Mucosa of stomach (tissue), 1 donor: ENCODE data around the gene PLPPR1.

Source experiments
- H3K27me3 ChIP-seq: one replicate; pipeline ENCODE4 v1.7.0; 2013; ENCODE audit warnings: mild to moderate bottlenecking, low read length; ENCODE audit not compliant: control insufficient read depth, insufficient read depth
- H3K36me3 ChIP-seq: one replicate; pipeline ENCODE4 v1.7.0; 2013; ENCODE audit warnings: low read length; ENCODE audit not compliant: control insufficient read depth, insufficient read depth
- H3K4me1 ChIP-seq: one replicate; pipeline ENCODE4 v1.7.0; 2013; ENCODE audit warnings: mild to moderate bottlenecking, low read length; ENCODE audit not compliant: control insufficient read depth, insufficient read depth
- H3K4me3 ChIP-seq: one replicate; pipeline ENCODE4 v1.7.0; 2013; ENCODE audit warnings: low read length
- H3K9ac ChIP-seq: one replicate; pipeline ENCODE4 v1.7.0; 2013; ENCODE audit warnings: mild to moderate bottlenecking, low read length, moderate library complexity
- H3K9me3 ChIP-seq: one replicate; pipeline ENCODE4 v1.7.0; 2013; ENCODE audit warnings: mild to moderate bottlenecking, low read length, moderate library complexity; ENCODE audit not compliant: control insufficient read depth
- donor health status: Pancreatic carcinoma.

PLPPR1 gene

DNA sequence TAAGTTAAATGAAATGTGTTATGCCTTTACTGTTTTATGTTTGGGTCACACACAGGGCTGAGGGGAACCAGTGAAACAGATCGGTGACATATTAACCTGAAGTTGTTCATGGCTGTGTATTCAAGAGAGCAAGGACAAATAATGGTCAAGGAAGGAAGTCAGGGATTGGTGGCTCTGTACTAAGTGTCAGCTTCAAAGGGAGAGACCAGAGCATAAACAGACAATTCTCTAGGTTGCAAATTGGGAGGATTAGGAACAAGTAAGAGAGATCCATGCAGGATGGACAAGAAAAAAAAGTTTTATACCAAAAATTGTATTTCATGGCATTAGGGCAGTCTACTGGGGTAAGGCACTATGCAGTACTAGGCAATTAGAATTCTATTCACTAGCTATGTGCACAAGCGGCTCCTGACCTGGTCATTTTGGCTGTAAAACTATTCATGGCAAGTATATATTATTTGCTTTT is 156.3 kb downstream of the PLPPR1 start:
- Histone ChIP-seq H3K27me3 (no peaks in the 10 kb centered on the region), H3K4me3 (no peak overlapping the region), H3K4me1 (no peaks in the 10 kb centered on the region), H3K9me3 (no peaks in the 10 kb centered on the region), H3K9ac (no peak overlapping the region), H3K36me3 (no peaks in the 10 kb centered on the region)

DNA sequence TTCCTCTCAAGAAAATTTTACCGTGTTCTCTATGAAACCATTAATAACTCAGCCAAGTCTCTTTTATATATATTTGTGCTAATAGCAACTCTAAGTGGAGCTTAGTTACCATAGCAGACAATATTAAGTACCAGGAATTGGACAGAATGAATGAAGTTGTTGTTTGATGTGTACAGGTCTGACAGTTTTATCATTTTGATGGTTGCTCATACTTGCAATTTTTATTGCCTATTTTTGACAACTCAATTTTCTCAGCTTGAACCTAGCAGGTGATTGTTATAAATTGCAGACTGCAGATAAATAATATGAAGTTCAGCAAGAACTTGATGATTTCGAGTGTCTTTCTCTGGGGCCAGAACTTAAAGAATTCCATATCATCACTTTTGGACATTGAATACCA is 163.2 kb downstream of the PLPPR1 start:
- H3K4me1 ChIP-seq: no peaks in the 10 kb centered on the region

DNA sequence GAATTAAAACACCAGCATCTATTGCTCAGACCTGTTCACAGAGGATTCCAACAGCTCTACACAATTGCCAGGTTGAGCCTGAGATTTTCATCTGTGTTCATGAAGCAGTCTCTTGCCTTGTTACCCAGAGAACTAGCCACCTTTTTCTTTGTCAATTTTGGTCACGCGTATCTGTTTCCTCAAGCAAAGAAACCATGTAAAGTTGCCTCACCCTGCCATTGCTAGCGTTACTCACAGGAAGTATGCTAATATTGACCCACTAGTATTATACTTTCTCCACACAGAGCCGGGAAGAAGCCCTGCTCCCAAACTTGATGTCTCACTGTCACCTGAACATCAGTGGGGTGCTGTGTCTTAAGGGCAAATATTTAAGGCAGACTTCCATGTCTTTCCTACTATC is 168.5 kb downstream of the PLPPR1 start:
- Histone ChIP-seq H3K36me3 (no peaks in the 10 kb centered on the region), H3K4me3 (no peak overlapping the region), H3K9me3 (no peaks in the 10 kb centered on the region), H3K27me3 (no peaks in the 10 kb centered on the region), H3K9ac (no peak overlapping the region), H3K4me1 (no peaks in the 10 kb centered on the region)

More for the DNA sequence above, 163.2 kb downstream of the PLPPR1 start:
- H3K27me3 ChIP-seq: no peaks in the 10 kb centered on the region
- H3K9ac ChIP-seq: no peak overlapping the region
- H3K4me3 ChIP-seq: no peak overlapping the region
- no peaks in the 10 kb centered on the region for H3K36me3 ChIP-seq
- H3K9me3 ChIP-seq: no peaks in the 10 kb centered on the region

DNA sequence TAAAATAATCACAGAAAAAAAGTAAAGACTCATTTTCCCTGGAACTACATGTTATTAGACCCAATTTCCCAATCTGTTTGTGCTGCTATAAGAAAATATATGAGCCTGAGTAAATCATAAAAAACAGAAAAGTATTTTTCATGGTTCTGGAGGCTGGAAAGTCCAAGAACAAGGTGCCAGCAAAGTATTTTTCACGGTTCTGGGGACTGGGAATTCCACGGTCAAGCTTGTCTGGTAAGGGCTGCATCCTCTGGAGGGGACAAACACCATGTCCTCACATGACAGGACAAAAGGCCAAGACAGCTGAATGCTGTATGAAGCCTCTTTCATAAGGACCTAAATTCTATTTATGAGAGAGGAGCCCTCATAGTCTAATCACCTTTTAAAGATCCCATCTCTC is 172.3 kb downstream of the PLPPR1 start:
- Histone ChIP-seq H3K4me1 (no peaks in the 10 kb centered on the region), H3K9ac (no peak overlapping the region), H3K9me3 (no peaks in the 10 kb centered on the region), H3K27me3 (no peaks in the 10 kb centered on the region), H3K36me3 (no peaks in the 10 kb centered on the region), H3K4me3 (no peak overlapping the region)

DNA sequence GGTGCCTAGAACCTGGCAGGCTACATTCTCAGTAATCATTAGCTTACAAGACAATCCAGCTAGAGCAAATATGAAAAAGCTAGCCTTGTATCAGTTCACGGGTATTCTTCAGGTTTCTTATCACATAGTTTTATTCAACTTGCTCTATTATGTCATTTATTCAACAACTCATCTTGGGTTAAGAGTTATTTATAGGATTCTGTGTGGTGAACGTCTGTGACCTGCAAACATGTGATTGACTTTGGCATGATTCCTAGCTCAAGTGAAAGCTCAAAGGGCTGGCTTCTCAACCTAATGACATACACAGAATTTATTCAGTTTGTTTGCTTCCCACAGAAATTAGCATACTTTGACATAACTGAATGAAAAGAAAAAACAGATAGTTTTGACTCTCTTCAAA is 173.1 kb downstream of the PLPPR1 start:
- H3K4me3 ChIP-seq: no peak overlapping the region
- H3K9me3 ChIP-seq: no peaks in the 10 kb centered on the region
- H3K27me3 ChIP-seq: no peaks in the 10 kb centered on the region
- H3K9ac ChIP-seq: no peak overlapping the region
- H3K4me1 ChIP-seq: no peaks in the 10 kb centered on the region
- no peaks in the 10 kb centered on the region for H3K36me3 ChIP-seq

DNA sequence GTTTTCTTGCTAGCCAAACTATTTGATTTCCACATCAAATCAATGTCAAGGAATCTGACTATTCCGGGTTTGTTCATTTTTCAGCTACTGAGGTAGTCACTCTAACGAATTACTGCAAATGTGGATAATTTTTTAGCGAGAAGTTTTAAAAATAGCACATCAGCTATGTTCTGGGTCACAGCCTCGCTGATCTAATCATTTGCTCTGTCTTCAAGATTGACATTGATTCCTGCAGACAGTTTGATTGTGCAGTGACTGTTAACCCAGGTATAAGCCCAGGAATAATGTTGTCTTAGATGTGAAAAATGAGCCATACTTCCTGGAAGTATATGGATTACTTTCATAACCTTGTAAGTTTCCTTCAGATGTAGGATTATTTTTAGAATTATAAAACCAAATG is 181.1 kb downstream of the PLPPR1 start:
- Histone ChIP-seq H3K4me1 (no peaks in the 10 kb centered on the region), H3K9me3 (no peaks in the 10 kb centered on the region), H3K27me3 (no peaks in the 10 kb centered on the region), H3K9ac (no peak overlapping the region), H3K36me3 (no peaks in the 10 kb centered on the region), H3K4me3 (no peak overlapping the region)

DNA sequence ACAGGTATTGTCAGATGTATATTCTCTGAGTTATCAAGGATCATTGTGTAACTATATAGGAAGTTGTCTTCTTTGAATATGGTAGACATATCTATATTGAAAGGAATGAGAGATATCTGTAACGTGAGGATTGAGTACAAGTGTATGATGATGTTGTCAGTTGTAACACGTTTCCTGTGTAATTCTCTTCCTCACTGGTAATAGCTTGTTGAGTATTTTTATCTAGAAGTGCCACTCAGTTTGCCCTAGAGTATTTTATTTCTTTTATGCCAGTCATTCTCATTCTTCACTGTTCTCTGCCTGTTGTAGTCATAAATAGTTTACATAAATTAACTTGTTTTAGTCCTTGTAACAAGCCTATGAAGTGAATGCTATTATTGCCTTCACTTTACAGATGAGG is 184.1 kb downstream of the PLPPR1 start:
- H3K4me1 ChIP-seq: no peaks in the 10 kb centered on the region
- H3K36me3 ChIP-seq: no peaks in the 10 kb centered on the region
- no peaks in the 10 kb centered on the region for H3K9me3 ChIP-seq
- no peaks in the 10 kb centered on the region for H3K27me3 ChIP-seq
- H3K9ac ChIP-seq: no peak overlapping the region
- no peak overlapping the region for H3K4me3 ChIP-seq

DNA sequence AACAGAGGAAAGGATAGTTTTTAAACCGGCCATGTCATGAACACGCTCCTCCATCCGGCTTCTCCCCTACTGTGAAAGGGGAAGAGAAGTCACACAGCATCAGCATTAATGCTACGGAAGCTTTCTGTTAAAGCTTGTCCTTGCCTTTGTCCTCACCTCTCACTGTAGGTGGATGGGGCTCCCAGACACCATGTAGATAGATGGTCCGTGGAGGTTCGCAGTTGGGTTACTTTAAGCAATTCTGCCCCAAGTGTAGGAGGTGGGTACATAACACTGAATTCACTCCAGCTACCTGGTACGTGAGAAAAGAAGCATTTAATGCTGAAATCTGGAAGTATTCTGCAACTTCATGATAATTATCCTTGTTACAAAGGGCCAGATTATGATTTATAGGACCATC is 190.5 kb downstream of the PLPPR1 start:
- Histone ChIP-seq H3K4me3 (no peak overlapping the region), H3K27me3 (no peaks in the 10 kb centered on the region), H3K4me1 (peaks cover 19% of the 10 kb centered on the region), H3K9me3 (no peaks in the 10 kb centered on the region), H3K36me3 (no peaks in the 10 kb centered on the region), H3K9ac (no peak overlapping the region)

DNA sequence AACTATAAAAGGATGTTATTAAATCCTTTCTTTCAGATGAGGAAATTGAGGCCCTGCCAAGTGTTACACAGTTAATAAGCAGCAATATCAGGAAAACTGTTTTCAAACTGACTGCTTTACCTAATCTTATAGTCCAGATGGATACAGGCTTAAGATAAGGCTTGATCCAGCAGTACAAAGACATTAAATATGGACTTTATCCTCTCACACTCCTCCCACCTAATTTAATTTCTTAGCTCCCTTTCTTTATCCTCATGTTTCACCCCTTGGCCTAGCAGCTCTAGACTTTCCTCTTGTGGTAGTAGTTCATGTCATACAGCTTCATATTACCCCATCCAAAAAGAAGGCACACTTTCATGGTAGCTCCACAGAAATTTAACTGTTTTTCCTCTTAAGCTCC is 191.8 kb downstream of the PLPPR1 start:
- no peak overlapping the region for H3K9ac ChIP-seq
- no peaks in the 10 kb centered on the region for H3K9me3 ChIP-seq
- H3K4me1 ChIP-seq: peaks cover 19% of the 10 kb centered on the region
- H3K4me3 ChIP-seq: no peak overlapping the region
- H3K27me3 ChIP-seq: no peaks in the 10 kb centered on the region
- H3K36me3 ChIP-seq: no peaks in the 10 kb centered on the region

DNA sequence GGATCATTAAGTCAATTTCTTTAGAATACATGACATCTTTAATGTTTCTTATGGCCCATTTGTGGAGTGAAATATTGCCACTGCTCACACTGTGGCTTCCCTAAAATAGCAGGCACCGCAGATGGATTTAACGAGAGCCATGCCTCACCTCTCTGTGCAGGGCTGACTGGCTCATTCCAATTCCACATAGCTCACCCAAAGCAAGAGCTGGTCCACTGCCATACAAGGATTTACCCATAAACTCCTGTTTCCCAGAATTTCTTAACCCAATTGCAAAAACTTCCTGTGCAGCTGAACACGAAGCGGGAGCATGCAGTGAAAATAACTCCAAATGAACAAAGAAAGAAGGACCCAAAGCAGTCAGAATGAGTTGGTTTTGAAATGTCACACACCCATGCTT is 196.7 kb downstream of the PLPPR1 start:
- Histone ChIP-seq H3K36me3 (no peaks in the 10 kb centered on the region), H3K4me3 (no peak overlapping the region), H3K9ac (no peak overlapping the region), H3K4me1 (peaks cover 10% of the 10 kb centered on the region), H3K9me3 (no peaks in the 10 kb centered on the region), H3K27me3 (no peaks in the 10 kb centered on the region)

DNA sequence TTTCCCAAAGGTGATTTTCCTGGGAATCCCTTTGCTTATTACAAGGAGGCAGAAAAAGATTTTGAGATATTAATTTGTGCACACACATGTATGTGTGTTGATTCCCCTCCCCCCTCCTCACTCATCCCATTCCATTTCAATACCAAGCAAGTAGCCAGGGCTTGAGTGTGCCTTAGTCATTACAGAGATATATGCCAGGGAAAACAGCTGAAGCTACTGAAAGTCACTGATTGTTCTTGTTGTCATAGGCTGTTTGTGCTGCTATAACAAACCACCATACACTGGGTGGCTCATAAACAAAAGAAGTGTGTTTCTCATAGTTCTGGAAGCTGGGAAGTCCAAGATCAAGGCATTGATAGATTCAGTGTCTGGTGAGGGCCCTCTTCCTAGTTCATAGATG is 197.6 kb downstream of the PLPPR1 start:
- Histone ChIP-seq H3K36me3 (no peaks in the 10 kb centered on the region), H3K4me1 (peaks cover 2% of the 10 kb centered on the region), H3K4me3 (no peak overlapping the region), H3K27me3 (no peaks in the 10 kb centered on the region), H3K9me3 (no peaks in the 10 kb centered on the region), H3K9ac (no peak overlapping the region)

DNA sequence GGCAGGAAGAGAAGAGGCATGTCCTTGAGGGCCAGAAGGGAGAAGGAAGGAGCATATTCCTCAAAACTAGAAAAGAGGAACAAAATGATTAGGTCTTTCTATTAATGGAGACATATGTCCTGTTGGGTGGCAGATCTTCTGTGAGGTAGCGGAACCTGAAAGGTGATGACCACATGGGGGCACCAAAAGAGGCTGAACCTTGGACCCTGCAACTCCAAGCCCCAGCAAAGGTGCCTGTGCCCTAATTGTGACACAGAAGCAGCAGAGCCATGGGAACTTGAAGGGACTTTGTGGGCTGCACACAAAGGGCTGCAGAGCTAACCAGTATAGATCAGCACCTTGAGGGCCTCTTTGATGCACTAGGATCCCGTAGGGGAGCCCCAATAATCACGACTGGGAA is 198.3 kb downstream of the PLPPR1 start:
- no peaks in the 10 kb centered on the region for H3K4me1 ChIP-seq
- no peaks in the 10 kb centered on the region for H3K9me3 ChIP-seq
- no peaks in the 10 kb centered on the region for H3K27me3 ChIP-seq
- no peaks in the 10 kb centered on the region for H3K36me3 ChIP-seq
- no peak overlapping the region for H3K9ac ChIP-seq
- no peak overlapping the region for H3K4me3 ChIP-seq

DNA sequence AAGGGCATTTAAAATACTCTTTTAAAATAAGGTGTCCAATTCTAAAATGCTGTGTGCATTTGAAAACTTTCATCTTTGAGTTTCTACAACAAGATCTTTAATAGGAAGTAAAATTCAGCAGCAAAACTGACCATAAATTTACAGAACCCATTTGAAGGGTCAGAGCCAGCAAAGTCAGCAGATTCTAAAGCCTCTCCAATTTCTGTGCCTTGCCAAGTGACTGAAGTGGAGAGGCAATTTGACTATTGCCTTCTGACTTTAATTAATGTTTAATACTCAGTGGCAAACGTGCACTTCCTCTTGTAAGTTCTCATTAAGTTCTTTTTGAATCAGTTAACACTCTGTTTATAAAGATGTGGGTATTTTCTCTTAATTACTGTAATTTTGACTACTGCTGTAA is 201.1 kb downstream of the PLPPR1 start:
- Histone ChIP-seq H3K9ac (no peak overlapping the region), H3K9me3 (no peaks in the 10 kb centered on the region), H3K4me1 (no peaks in the 10 kb centered on the region), H3K27me3 (no peaks in the 10 kb centered on the region), H3K36me3 (no peaks in the 10 kb centered on the region), H3K4me3 (no peak overlapping the region)
